Adrenal gland (tissue), 5 donors: ENCODE data around the gene PLCB1.

Source experiments
- CTCF ChIP-seq, 6 experiments: fragments of 450-650 bp in 4 of 6; fragments of 200-600 bp in 2 of 6; sonication (generic) in 1 of 6; IDR thresholded peaks; 1 replicate in 5 of 6; 2 replicates in 1 of 6; pipeline versions ENCODE4 v1.5.1 to v1.8.0; 2016 to 2021; ENCODE audit warnings: antibody characterized with exemption in 6 of 6, mild to moderate bottlenecking in 2 of 6, moderate library complexity in 1 of 6
- POLR2A ChIP-seq, 2 donors: fragments of 450-650 bp; IDR thresholded peaks; one replicate each; pipeline ENCODE4 v1.6.1; 2017; ENCODE audit warnings: antibody characterized with exemption in 2 of 2, mild to moderate bottlenecking in 2 of 2, moderate library complexity in 1 of 2
- donor health status: DM: no; HTN: no; CAD: no.

DNA sequence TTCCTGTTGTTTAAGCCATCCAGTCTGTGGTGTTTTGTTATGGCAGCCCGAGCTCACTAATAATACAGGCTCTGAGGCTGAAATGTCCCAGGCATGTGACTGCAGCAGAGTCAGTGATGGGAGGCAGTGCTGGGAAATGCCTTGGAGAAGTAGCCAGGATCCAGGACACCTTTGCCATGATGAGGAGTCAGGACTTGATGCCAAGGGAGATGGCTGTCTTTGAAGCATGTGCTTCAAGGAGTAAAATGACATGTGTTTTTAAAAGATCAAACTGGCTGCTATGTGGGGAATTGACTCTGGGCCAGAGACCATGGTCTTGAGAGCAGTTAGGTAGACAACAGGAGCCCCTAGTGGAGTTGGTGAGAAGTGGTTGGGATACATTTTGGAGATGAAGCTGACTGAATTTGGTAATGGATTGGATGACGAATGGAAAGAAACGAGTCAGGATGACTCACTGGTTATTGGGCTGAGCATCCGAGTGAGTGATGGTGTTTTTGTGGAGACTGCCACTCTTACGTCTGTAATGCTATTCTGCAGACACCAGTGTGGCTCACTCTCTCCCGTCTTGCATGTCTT, 322.2 kb downstream of the PLCB1 start:
- TF ChIP-seq CTCF (IDR thresholded peaks at IDR 0.05) (peak; percentile 25 to 59 (median 49)), POLR2A (IDR thresholded peaks at IDR 0.05) (no peak)
